GM12891 (cell line): ENCODE data around the gene SH2D3C.

Source experiments
- POLR2A ChIP-seq: IDR thresholded peaks from 2 replicates; pipeline ENCODE4 v1.6.1; 2011; ENCODE audit warnings: low read depth, low read length, control low read depth
- POLR2AphosphoS5 ChIP-seq: IDR thresholded peaks from 2 replicates; pipeline ENCODE4 v1.6.1; 2011; ENCODE audit warnings: low read depth, low read length, control low read depth
- SPI1 ChIP-seq: IDR thresholded peaks from 2 replicates; pipeline ENCODE4 v1.6.1; 2011; ENCODE audit warnings: low read depth, low read length, control low read depth
- TAF1 ChIP-seq: IDR thresholded peaks from 2 replicates; pipeline ENCODE4 v1.6.1; 2011; ENCODE audit warnings: low read depth, low read length, control low read depth

GRCh38 chr9:127816362-127816725 lies 37.9 kb upstream of the SH2D3C start:
- TF ChIP-seq POLR2AphosphoS5 (no peak), POLR2A (no peak), TAF1 (no peak), SPI1 (no peak)
